Heart right ventricle (tissue), 16 donors: Measurements from ENCODE around the gene LAPTM5. TPM values are rescaled to one million over a fixed set of nuclear protein-coding genes. Genes with fewer than 3 reads are reported as not detected.
"Not testable (repeated sequence)": the region's sequence is repeated elsewhere in the genome, so short reads cannot be mapped to it uniquely, and the experiment has no call there.

Experiments used
- ATAC-seq, 8 donors: fragments of 200-7000 bp; cut with Tn5 transposase; one replicate each; pipeline ENCODE4 v1.9.1; 2020; ENCODE audit warnings: mild to moderate bottlenecking in 8 of 8, moderate library complexity in 8 of 8, moderate number of reproducible peaks in 1 of 8
- DNase-seq, 2 donors: peaks; one replicate each; pipeline ENCODE4 v3.0.0-alpha.2; 2020
- H3K27ac ChIP-seq, 10 donors: fragments of 200-600 bp; sonication (generic) in 2 of 10; one replicate each; pipeline versions ENCODE4 v1.5.0 to v1.8.0; 2020 to 2022; ENCODE audit warnings: mild to moderate bottlenecking in 3 of 10
- H3K27me3 ChIP-seq, 7 donors: fragments of 200-600 bp; one replicate each; pipeline ENCODE4 v1.8.0; 2021 to 2022; ENCODE audit warnings: mild to moderate bottlenecking in 2 of 7
- H3K36me3 ChIP-seq, 9 donors: fragments of 200-600 bp; sonication (generic) in 1 of 9; one replicate each; pipeline versions ENCODE4 v1.5.0 to v1.8.0; 2020 to 2022; ENCODE audit warnings: mild to moderate bottlenecking in 2 of 9
- H3K4me1 ChIP-seq, 9 donors: fragments of 200-600 bp; sonication (generic) in 1 of 9; one replicate each; pipeline versions ENCODE4 v1.5.0 to v1.8.0; 2020 to 2022; ENCODE audit warnings: mild to moderate bottlenecking in 4 of 9
- H3K4me3 ChIP-seq, 10 donors: fragments of 200-600 bp; sonication (generic) in 2 of 10; one replicate each; pipeline versions ENCODE4 v1.5.0 to v1.8.0; 2020 to 2022; ENCODE audit warnings: mild to moderate bottlenecking in 7 of 10, moderate library complexity in 2 of 10
- H3K9me3 ChIP-seq, 11 donors: fragments of 200-600 bp in 10 of 11; sonication (generic) in 2 of 11; one replicate each; pipeline versions ENCODE4 v1.5.0 to v1.8.0; 2013 to 2022; ENCODE audit warnings: mild to moderate bottlenecking in 2 of 11, control low read depth in 1 of 11, moderate library complexity in 1 of 11
- CTCF ChIP-seq, 9 donors: fragments of 200-600 bp; sonication (generic) in 2 of 9; IDR thresholded peaks; one replicate each; pipeline versions ENCODE4 v1.5.0 to v1.8.0; 2021 to 2022; ENCODE audit warnings: antibody characterized with exemption in 9 of 9, mild to moderate bottlenecking in 5 of 9, moderate library complexity in 1 of 9
- WGBS, 2 donors: extraction: QIAGEN DNeasy Blood & Tissue Kit; methylation state at CpG; one replicate each; pipeline ENCODE4 v1.1.7; 2013; ENCODE audit warnings: inconsistent platforms in 1 of 2; 5-methylcytosine and 5-hydroxymethylcytosine counted together
- intact Hi-C, 10 donors: fragments of 100-400 bp; cut with DNase I; formaldehyde crosslinking; loops; one replicate each; pipeline versions ENCODE4 v1.11.1 to v1.14.2; 2022
- polyA plus RNA-seq, 2 donors: library from polyadenylated mRNA; stranded (reverse); fragments of 200-250 nt; gene quantifications; one replicate each; pipeline ENCODE4 v1.2.3, GENCODE V29; 2013
- total RNA-seq, 10 donors: library from RNA; stranded (reverse); fragmentation: NEBNext Ultra II Directional in 3 of 10; extraction: Animal tissue kit (Norgen Biotek cat#: 25700) in 3 of 10; gene quantifications; one replicate each; pipeline versions ENCODE4 v1.2.1 to v1.2.4, GENCODE V29; 2021 to 2023
- donor health status: Arrhythmogenic right ventricular cardiomyopathy.
- donor health status: ischemic (EF 13 %, LVEDD 7.1; RV severe dilation, severe dysfunction).
- donor health status: healthy with polysubstance abuse.
- donor health status: DM: no; HTN: yes; CAD: no.
- donor health status: DM: no; HTN: no; CAD: no.
- donor health status: ischemic (EF 25% LVEDD 6.9; RV normal size, moderate dysfunction).
- donor health status: ischemic (EF 25% LVEDD 5.7; RV mildly dilated, moderate dysfunction).
- donor health status: healthy.
- donor health status: DM: yes; HTN: yes; CAD: no.
- donor health status: Ischemic cardiomyopathy.
- donor health status: ischemic (EF 35%, LVEDD 5.7; RV mildly dilated, moderate dysfunction).
- donor health status: nonischemic (EF 11% LVEDD 7.7; RV severe dilation, severe dysfunction).
- donor health status: DM: yes; HTN: yes; CAD: no.
- donor health status: PGD.
- donor health status: ischemic (EF 29% LVEDD 5.4; RV normal size, mild dysfunction).
- donor health status: nonischemic (EF 23%, LVEDD 6.1; RV moderate dilation, normal function).

Gene LAPTM5
- total and polyA plus RNA-seq, 12 donors, result 5.9 to 114 (median 13.9) TPM

DNA sequence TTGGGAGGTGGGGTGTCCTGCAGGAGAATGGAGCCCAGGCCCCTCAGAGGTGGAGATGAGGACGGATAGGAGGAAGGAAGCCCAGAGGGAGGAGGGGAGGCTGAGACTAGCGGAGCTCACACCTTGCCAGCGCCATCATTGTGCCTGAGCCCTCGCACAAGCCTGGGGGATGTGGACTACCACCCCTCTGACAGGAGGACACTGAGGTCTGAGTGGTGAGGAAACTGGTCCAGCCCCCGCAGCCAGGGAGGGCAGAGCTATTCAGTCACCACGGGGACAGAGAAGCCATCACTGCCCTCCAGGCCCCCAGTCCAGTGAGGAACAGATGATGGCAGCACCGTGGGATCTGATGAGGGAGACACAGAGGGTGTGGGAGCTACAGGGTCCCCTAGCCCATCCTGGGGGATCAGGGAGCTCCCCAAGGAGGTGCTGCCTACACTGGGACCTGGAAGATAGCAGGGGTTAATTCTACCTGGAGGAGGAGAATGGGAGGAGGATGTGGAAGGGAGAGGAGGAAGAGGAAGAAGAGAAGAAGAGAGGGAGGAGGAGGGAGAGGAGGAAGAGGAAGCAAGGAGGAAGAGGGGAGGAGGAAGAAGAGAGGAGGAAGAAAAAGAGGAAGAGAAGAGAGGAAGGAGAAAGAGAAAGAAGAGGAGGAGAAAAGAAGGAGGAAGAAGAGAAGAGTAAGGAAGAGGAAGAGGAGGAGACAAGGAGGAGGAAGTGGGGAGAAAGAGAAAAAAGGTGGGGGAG, 65.2 kb downstream of the LAPTM5 start:
- 60 to 63% methylated on average over 7 of the region's 7 CpGs for WGBS, 2 donors
- DNase-seq (no peak), ATAC-seq (no peak)
- no peak for TF ChIP-seq CTCF (IDR thresholded peaks at IDR 0.05)
- H3K9me3 ChIP-seq, result no peaks in the 10 kb centered on the region
- H3K4me3 ChIP-seq, result no peak overlapping the region
- peaks cover 0 to 41% (median 14%) of the 10 kb centered on the region in 7 donors for H3K27me3 ChIP-seq
- no peaks in the 10 kb centered on the region for H3K4me1 ChIP-seq
- H3K36me3 ChIP-seq, result no peaks in the 10 kb centered on the region
- intact Hi-C loops, result no loop called here
- H3K27ac ChIP-seq, result no peak overlapping the region

DNA sequence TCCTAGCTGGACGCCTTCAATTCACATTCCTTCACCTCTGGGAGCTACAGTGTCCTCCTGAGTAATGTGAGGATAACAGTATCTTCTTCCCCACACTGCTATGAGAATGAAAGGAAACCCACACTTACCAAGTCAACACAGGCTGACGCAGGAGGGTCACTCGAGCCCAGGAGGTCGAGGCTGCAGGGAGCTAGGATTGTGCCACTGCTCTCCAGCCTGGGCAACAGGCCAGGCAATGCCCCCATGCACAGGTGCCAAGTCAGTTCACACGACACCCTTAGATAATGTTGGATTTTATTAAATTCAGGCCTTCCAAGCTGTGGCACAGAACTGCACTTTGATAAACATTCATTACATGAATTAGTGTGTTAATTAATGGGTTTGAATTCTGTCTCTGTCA, 66.1 kb downstream of the LAPTM5 start:
- Histone ChIP-seq H3K4me1 (no peaks in the 10 kb centered on the region), H3K4me3 (no peak overlapping the region), H3K27ac (no peak overlapping the region), H3K9me3 (no peaks in the 10 kb centered on the region), H3K36me3 (no peaks in the 10 kb centered on the region), H3K27me3 (peaks cover 0 to 49% (median 18%) of the 10 kb centered on the region in 7 donors)
- no peak for TF ChIP-seq CTCF (IDR thresholded peaks at IDR 0.05)
- DNase-seq (no peak), ATAC-seq (no peak)
- 47 to 54% methylated on average over 5 of the region's 5 CpGs for WGBS, 2 donors
- intact Hi-C loops, result no loop called here

- no peak for ATAC-seq
- Histone ChIP-seq H3K27ac (no peak overlapping the region), H3K4me1 (peaks cover 0 to 7% (median 0%) of the 10 kb centered on the region in 9 donors), H3K4me3 (no peak overlapping the region), H3K27me3 (peaks cover 0 to 63% (median 32%) of the 10 kb centered on the region in 7 donors), H3K36me3 (no peaks in the 10 kb centered on the region), H3K9me3 (no peaks in the 10 kb centered on the region)
- DNase-seq, result no peak
- no peak for TF ChIP-seq CTCF (IDR thresholded peaks at IDR 0.05)
- WGBS, 2 donors, result 45% methylated on average over 7 of the region's 7 CpGs
- intact Hi-C loops, result loop anchor here in 1 of 10 donors (10.0 kb wide), 1 partner anchor 165 kb away; no protein-coding TSS in a partner anchor
Measured at GRCh38 chr1:30689901-30690645, 67.5 kb downstream of the LAPTM5 start.

- peaks cover 0 to 72% (median 41%) of the 10 kb centered on the region in 7 donors for H3K27me3 ChIP-seq
Measured at GRCh38 chr1:30688920-30689794, 68.4 kb downstream of the LAPTM5 start.

GRCh38 chr1:30688516-30688915, 69.1 kb downstream of the LAPTM5 start:
- Histone ChIP-seq H3K4me1 (peaks cover 0 to 12% (median 0%) of the 10 kb centered on the region in 9 donors), H3K27me3 (peaks cover 0 to 77% (median 48%) of the 10 kb centered on the region in 7 donors)
- H3K27ac ChIP-seq, H3K36me3 ChIP-seq, H3K9me3 ChIP-seq, ATAC-seq, DNase-seq, H3K4me3 ChIP-seq: not testable (repeated sequence)
- 89 to 93% methylated on average over 9 of the region's 9 CpGs for WGBS, 2 donors
- intact Hi-C loops, result loop anchor here in 1 of 10 donors (10.0 kb wide), 1 partner anchor 164 kb away; no protein-coding TSS in a partner anchor

More at GRCh38 chr1:30688920-30689794, 68.4 kb downstream of the LAPTM5 start:
- DNase-seq (no peak), ATAC-seq (no peak)
- H3K4me3 ChIP-seq, result no peak overlapping the region
- no peaks in the 10 kb centered on the region for H3K36me3 ChIP-seq
- H3K4me1 ChIP-seq, result peaks cover 0 to 12% (median 0%) of the 10 kb centered on the region in 9 donors
- H3K9me3 ChIP-seq, result no peaks in the 10 kb centered on the region
- no peak for TF ChIP-seq CTCF (IDR thresholded peaks at IDR 0.05)
- intact Hi-C loops, result loop anchor here in 1 of 10 donors (10.0 kb wide), 1 partner anchor 164 kb away; no protein-coding TSS in a partner anchor
- WGBS, 2 donors, result 74 to 77% methylated on average over 11 of the region's 11 CpGs
- H3K27ac ChIP-seq, result no peak overlapping the region
